ENCODE data around the gene KLK14.
A peak's percentile ranks its signal among the peaks of the same experiment; 100 is the strongest.

The KLK14 gene

DNA sequence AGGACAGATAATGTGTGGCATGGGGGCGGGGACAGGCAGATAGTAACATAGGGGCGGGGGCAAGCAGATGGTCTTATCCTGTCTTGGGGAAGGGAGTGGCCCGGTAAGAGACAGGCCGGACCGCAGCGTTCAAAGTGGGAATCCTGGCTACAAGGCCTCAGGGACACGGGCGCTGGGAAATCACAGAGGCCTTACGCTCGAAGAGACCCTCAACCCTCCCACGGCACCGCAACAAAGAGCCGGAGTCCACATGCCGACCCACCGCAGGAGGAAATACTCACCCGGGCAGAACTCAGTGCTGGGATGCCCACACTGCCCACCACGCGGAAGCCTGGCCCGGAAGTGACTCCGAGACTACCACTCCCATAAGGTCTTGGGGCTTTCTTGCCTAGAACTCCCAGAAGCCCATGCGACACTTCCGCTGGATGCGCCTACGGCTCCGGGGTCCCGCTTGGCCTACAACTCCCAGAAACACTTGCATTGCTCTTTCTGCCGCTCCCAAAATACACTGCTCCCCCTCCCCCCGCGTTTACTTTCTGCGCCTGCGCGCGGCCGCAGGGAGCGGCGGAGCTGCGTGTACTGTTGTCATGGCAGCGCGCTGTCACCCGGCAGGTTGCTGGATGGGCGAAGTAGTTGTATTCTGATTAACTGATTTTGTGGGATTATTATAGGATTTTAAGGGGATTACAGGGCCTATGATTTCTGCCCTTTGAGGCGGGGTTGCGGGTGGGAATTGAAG lies 25.5 kb upstream of the KLK14 start, which contains the start of gene CTU1:
CTU1 (minus strand) TSS at position 344 of the 739 bp plus-strand sequence. CDS start 3,840 bp downstream, outside the sequence.
- peak; percentile 99 for DNase-seq

DNA sequence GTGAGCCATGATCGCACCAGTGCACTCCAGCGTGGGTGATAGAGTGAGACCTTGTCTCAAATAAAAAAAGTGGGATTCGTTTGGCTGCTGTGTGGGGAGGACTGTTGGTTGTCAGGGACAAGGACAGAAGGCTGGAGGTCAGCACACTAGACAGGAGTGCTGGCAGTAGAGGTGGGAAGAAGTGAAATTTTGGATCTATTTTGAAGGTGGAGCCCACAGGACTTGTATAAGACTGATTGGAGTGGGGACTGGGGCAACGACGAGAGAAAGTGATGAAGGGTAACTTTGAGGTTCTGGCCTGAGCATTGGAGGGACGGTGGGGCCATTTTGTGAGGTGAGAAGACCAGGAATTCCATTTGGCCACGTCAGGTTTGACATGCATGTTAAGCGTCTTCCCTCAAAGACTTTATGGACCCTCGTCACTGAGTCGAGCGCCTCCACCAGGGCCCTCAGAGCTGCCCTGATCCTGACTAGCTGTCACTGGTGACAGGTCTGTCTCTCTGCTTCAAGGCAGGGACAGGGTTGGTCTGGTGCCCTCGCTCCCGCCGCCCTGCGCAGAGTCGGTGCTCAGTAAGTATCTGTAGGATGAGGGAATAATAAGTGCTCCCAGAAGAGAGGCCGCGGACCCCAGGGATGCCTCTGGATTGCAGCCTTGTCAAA lies 24.8 kb upstream of the KLK14 start:
- DNase-seq, result no peak

DNA sequence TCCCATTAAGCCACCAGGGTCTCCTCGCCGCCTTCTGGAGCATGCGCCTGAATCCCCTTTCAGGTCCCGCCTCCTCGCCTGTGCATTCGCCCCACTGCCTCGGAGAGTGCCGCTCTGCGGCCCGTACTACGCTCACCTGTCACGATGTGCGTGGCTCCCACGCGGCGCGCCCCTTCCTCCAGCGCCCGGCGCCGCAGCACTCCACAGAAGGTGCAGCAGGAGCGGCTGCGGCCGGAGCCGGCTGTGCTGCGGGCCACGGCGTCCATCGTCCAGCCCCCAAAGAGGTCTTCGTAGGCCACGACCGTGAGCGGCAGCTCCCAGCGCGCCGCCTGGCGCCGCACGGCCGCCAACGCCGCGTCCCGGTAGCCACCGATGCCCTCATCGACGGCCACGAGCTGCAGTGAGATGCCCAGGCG lies 21.2 kb upstream of the KLK14 start:
- DNase-seq, result no peak

DNA sequence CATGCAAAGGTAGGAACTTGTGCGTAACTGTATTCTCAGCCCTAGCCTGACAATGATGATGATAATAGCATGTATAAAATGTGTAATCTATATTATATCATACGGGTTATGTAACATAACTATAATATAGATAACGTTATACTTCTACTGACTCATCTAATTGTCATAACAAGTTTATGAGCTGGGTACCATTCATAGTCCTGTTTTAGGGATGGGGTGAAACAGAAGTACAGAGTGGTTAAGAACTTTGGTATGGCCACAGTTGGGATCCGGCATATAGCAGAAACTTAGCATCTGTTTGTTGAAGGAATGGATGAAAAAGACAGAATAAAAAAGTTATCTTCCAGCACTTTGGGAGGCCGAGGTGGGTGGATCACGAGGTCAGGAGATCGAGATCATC lies 20.3 kb upstream of the KLK14 start:
- DNase-seq, result no peak

DNA sequence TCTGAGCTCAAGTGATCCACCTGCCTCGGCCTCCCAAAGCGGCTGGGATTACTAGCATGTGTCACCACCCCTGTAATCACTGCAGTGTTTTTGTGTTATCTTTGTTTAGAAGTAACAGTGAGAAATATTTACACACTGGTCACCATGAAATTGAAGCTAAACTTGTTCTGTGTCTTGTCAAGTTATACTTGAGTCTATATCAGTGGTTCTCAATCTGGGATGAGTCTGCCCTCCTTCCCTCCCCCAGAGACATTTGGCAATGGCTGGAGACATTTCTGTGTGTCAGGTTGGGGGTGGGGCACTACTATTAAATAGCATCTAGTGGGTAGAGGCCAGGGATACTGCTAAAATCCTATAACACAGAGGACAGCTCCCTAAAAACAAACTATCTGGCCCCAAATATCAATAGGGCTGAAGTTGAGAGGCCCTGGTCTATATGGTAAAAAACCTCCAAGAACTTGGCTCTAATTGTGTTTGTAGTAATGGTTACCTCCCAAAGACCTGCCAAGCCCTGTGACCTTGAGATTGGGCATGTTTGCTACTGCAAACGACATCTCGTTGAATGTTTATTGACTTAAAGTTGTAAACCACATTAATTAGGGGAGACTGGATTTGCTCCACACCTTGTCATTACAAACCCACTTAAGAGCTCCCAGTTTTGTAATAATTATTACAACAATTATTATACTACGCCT lies 18.6 kb upstream of the KLK14 start:
- no peak for DNase-seq

DNA sequence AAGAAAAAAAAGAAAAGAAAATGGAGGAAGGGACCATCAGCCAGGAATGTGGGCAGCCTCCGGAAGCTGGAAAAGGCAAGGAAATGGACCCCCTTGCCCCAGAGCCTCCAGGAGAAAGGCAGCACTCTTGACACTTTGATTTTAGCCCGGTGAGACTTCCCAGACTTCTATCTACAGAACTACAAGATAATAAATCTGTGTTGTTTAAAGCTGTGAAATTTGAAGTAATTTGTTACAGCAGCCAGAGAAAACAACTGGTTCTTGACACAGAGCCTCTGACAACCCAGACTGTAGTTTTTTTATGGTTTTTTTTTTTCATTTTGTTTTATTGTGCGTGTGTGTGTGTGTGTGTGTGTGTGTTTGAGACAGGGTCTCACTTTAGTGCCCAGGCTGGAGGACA lies 17.9 kb upstream of the KLK14 start:
- no peak for DNase-seq

DNA sequence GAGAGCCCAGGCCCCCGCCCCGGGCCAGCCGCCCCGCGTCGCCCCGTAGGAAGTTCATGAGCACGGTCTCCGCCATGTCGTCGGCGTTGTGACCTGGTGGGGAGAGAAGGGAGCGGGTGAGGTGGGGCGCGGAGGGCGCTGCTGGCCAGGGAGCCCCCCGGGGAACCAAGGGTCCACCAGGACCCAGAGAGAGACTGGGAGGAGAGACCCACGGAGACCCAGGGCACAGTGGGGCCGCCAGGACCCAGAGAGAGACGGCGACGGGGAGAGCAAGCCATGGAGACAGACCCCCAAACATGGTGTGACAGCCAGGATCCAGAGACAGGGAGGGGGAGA lies 16.3 kb upstream of the KLK14 start:
- no peak for DNase-seq

DNA sequence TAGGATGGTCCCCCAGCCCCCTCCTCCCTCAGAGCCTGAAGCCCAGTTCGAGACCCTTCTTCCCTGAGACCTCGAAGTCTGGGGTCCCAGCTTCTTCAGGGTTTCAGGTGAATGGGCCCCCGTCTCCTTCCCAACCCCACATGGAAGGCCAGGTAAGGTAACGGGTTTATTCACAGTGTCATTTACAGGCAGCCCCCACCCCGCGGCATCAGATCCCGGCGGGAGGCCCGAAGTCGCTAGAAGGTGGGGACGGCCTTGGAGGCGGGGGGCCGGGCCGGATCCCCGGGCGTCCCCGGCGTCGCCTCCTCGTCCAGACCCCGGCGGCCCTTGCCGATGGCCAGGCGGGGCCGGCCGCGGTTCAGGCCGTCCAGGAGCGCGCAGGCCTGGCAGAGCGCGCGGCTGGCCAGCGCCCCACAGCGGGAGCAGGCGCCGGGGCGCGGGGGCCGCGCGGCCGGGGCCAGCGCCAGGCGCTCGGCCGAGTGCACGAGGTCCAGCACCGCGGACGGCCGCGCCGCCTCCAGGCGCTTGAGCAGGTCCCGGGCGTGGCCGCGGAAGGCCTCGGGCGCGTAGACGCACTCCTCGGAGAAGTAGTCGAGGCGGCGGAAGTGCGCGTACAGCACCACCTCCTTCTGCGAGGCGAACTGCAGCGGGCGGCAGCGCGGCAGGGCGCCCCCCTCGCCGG lies 15.8 kb upstream of the KLK14 start:
- DNase-seq, result peak; percentile 74

DNA sequence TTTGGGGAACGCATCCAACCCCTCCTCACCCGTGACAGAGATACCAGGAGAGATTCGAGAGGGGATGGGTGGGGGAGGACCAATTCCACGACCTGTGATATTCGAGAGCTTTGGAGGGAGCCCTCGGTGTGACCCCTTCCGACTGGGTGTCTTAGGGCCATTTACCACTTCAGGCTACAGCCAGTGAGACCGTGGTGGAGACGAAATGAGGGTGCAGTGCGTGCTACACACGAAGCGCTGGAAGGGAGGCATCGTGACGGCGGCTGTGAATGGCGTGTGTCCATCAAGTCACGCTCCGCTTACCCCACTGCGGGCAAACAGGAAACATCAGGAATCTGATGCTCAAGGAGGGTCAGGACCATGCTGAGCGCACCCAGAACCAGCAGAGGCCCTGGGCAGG lies 15.1 kb upstream of the KLK14 start:
- no peak for DNase-seq

DNA sequence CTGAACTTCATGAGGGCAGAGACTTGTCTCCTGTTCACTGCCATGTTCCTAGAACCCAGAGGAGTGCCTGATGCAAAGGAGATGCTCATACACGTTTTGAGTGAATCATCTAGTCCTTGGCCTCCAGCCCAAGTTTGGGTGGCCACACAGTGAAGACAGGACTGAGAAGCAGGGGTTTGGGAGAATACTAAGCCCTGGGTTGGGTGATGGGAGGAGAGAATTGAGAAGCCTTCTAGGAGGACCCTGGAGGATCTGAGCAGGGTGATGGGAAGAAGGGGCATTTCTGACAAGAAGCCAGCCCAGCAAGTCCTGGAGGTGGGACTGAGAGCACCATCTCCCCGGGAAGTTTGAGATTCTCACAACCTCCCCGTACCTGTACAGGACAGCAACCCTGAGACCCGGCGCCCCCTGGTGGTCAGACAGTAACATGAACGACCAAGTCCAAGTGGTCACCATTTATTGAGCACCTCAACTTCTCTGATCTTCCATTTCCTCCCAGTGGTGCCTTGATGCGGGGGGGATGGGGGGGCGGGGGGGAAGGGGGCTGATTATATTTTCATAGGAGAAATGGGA lies 14.6 kb upstream of the KLK14 start:
- peak; percentile 43 for DNase-seq

DNA sequence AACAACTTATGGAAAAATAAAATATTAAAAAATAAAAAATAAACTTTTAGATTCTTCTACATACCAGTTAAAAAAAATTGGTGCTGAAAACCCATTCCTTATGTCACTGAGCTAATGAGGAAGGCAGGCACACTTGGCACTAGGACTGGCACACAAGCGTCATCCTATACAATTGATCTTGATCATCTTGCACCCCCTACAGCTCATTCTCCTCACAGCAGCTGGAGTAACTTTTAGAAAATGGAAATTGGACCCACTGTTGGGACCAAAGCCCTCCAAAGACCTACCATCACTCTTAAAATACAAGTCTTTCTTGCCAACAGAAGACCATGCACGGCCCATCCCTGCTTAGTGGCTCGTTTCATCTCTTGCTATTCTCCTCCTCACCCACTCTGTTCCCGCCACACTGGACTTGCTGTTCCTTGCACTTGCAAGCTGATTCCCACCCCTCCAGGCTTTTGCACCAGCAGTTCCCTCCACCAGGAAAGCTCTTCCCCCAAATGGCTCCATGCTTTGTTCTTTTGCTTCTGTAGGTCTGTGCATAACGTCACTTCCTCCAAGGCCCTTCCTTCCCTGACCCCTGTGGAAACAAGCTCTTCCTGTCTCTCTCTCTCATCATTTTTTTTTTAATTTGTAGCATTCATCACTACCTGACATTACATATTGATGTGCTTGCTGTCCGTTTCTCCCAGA lies 13.9 kb upstream of the KLK14 start:
- DNase-seq, result no peak

DNA sequence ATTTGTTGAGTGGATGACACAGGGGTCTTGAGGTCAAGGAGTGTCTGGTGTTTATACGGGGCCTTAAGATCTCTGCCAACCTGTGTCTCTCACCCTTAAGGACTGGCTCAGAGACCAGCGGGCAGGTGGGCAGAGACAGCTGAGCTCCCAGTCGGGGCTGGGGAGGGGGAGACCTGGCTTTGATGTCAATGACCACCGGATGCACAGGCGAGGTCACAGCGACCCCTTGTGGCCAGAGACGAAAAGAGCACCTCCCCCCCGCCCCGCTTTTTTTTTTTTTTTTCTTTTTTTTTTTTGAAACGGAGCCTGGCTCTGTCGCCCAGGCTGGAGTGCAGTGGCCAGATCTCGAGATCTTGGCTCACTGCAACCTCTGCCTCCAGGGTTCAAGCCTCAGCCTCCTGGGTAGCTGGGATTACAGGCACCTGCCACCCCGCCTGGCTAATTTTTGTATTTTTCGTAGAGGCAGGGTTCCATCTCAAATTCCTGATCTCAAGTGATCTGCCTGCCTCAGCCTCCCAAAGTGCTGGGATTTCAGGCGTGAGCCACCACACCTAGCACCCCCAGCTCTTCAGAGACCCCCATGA lies 12.1 kb upstream of the KLK14 start:
- DNase-seq, result no peak

DNA sequence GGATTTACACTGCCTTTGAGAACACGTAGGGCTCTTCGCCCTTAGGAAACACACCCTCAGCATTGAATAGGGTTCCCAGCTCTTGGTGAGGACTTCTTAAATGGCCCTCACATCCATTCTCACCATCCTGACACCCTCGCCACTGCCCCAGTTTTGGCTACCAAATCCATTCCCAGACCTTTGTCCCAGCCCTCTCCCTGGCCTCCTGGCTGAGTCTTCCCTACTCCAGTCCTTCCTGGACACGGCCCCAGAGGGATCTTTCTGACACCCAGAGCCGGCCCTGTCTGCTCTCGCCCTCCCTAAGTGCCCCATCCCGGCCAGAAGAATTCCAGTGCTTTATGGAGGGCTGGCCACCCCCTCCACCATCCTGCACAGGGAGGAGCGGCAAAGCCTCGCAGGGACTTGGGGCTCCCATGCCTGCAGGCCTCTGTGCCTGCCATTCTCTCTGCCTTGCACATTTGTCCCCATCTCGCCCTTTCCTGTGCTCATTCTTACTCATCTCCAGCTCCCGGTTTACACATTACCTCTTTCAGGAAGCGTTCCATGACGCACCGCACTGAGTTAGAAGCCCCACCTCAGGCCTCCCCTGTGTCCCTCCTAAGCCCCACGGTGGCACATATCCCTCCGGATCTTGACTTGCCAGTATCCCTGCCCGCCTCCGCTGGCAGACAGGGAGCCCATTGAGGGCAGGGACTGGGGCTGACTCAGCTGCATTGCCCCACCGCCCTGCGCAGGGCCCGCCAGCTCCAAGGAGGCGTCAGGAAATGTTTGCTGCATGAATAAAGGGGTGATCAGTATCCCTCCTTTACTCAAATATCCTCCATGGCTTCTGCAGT lies 11.0 kb upstream of the KLK14 start:
- DNase-seq, result no peak

DNA sequence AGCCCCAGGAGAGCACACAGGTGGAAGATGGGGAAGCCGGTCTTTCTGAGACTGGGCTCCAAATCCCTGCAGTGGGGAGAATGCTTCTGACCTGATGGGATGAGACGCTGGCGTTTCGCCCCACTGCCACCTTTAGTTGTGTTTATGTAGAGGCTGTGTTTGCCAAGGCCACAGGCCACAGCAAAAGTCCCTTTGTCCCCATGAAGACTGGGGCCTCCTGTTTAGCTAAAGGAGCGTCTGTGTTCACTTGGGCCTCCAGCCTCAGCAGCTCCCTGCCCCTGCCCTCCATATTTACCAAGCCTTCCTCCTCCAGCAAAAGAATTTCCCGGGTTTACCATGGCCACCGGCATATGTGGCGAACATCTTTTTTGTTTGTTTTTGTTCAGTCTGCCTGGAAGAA lies 10.4 kb upstream of the KLK14 start:
- no peak for DNase-seq

DNA sequence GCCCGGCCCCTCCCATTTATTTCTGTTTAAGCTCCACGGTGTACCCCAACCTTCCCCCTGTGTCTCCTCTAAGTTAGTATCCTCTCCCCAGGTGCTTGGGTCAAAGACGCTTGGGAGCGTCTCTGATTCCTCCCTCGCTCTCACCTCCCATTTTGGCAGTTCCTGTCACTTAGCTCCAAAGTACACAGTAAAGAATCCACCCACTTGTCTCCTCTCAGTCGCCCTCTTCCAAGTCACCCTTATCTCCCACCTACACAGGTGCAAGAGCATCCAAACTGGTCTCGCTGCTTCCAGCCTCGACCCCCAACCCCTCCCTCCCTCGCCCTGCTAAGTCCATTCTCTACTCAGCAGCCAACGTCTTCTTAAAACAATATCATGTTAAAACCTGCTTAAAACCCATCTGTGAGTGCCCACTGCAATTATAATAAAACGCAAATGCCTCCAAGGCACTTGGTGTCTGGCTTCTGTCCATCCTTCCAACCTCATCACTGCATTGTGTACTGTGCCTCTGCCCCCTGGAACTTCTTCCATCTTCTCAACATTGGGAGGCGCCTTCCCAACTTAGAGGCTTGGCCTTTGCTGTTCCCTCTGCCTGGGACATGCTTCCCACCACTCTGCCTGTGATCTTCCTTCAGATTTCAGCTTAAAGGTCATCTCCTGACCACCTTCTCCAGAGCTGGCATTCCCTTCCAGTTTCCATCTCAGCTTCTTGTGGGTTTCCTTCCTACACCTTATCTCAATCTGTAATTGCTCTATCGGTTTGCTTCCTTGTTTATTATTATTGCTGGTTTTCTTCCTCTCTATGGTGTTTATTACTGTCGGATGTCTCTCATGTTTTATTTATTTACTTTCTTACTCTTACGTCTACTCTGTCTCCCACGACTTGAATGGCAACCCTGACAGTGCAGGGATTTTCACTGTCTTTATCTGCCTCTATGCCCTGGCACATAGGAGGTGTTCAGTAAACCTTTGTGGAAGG lies 9.5 kb upstream of the KLK14 start:
- DNase-seq, result no peak

DNA sequence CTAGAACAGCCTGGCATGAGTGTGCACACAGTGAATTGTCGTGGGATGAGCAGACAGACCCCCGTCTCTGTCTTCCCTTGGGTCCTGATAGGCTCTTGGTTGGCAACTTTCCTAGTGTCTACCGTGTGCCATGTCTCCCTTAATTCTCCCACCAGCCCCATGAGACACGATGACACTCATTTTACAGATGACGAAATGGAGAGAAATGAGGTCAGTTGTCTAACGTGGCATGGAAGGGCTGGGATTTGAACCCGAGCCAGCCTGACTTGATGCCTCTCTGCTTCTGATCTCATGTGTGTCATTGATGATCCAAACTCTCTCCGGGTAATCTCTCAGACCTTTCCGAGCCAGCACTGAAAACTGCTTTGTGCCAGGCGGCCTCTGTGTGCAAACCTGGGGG lies 8.4 kb upstream of the KLK14 start:
- no peak for DNase-seq

DNA sequence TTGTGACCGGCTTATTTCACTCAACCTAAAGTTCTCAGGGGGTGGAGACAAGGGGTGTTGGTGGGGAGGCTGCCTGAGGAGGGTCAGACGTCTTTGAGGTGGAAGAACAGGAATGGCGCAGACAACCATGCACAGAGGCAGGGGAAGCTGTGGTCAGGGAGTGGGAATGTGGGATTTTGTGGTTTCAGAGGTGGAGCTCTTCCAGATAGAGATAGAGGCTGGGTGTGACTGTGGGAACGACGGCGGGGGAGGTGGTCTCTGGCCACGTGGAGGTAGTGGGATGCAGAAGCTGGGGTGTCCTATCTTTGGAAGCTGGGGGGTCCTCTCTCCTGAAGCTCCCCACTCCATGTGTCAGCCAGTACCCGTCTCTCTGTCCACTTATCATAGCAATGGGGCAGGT lies 7.8 kb upstream of the KLK14 start:
- no peak for DNase-seq

DNA sequence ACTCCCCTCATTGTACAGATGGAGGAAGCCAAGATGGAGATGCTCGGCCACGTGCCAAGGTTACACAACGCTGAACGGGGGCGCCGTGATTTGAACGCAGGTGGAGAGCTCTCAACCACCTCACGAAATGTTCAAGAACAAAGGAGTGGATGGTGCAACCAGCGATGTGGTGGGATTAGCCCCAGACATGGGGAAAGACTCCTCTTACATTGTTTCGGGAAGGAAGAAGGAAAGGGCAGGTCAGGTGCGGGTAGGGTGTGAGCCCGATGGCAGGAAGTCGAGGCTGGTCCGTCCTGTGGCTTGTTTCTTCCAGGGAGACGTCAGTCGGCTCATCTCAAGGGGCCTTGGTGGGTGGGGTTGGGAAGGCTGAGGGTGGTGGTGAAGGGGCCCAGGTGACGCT lies 7.1 kb upstream of the KLK14 start:
- DNase-seq, result no peak

DNA sequence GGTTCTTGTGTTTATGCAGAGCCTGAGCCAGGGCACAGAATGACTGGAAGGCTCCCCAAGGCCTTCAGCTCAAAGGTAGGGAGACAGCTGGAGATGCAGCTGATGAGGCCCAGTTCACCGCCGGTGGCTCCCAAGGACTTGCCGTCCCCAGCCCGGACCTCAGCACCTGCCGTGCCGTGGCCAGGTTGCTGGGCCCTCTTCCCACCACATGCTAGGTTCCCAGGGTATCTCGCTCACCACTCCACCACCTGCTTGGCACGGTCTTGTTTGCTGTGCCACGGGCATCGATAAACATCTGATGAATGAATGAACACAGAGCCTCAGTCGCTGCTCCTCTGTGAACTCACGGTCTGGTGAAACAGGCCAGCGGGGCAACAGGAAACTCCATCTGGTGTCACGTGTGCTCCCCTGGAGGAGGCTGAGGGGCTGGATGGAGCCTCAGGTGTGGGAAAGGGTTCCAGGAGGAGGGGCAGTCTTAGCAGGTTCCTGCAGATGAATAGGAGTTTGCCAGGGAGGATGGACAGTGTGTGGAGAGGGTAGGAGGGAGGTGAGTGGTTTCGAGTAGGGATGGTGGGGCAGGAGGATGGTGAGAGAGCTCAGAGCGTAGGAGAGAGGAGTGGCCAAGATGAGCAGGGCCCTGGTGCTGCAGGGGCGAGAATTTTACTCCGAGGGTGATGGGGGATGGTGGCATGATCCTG lies 3.6 kb upstream of the KLK14 start:
- no peak for DNase-seq

Measured in right hindlimb (tissue), 1 donor.